Heart right ventricle (tissue), 16 donors: ENCODE data around the gene CATSPER3. TPM values are rescaled to one million over a fixed set of nuclear protein-coding genes. Genes with fewer than 3 reads are reported as not detected.

Experiments used
- ATAC-seq, 8 donors: fragments of 200-7000 bp; cut with Tn5 transposase; one replicate each; pipeline ENCODE4 v1.9.1; 2020; ENCODE audit warnings: mild to moderate bottlenecking in 8 of 8, moderate library complexity in 8 of 8, moderate number of reproducible peaks in 1 of 8
- DNase-seq, 2 donors: peaks; one replicate each; pipeline ENCODE4 v3.0.0-alpha.2; 2020
- H3K27ac ChIP-seq, 10 donors: fragments of 200-600 bp; sonication (generic) in 2 of 10; one replicate each; pipeline versions ENCODE4 v1.5.0 to v1.8.0; 2020 to 2022; ENCODE audit warnings: mild to moderate bottlenecking in 3 of 10
- H3K27me3 ChIP-seq, 7 donors: fragments of 200-600 bp; one replicate each; pipeline ENCODE4 v1.8.0; 2021 to 2022; ENCODE audit warnings: mild to moderate bottlenecking in 2 of 7
- H3K36me3 ChIP-seq, 9 donors: fragments of 200-600 bp; sonication (generic) in 1 of 9; one replicate each; pipeline versions ENCODE4 v1.5.0 to v1.8.0; 2020 to 2022; ENCODE audit warnings: mild to moderate bottlenecking in 2 of 9
- H3K4me1 ChIP-seq, 9 donors: fragments of 200-600 bp; sonication (generic) in 1 of 9; one replicate each; pipeline versions ENCODE4 v1.5.0 to v1.8.0; 2020 to 2022; ENCODE audit warnings: mild to moderate bottlenecking in 4 of 9
- H3K4me3 ChIP-seq, 10 donors: fragments of 200-600 bp; sonication (generic) in 2 of 10; one replicate each; pipeline versions ENCODE4 v1.5.0 to v1.8.0; 2020 to 2022; ENCODE audit warnings: mild to moderate bottlenecking in 7 of 10, moderate library complexity in 2 of 10
- H3K9me3 ChIP-seq, 11 donors: fragments of 200-600 bp in 10 of 11; sonication (generic) in 2 of 11; one replicate each; pipeline versions ENCODE4 v1.5.0 to v1.8.0; 2013 to 2022; ENCODE audit warnings: mild to moderate bottlenecking in 2 of 11, control low read depth in 1 of 11, moderate library complexity in 1 of 11
- WGBS, 2 donors: extraction: QIAGEN DNeasy Blood & Tissue Kit; methylation state at CpG; one replicate each; pipeline ENCODE4 v1.1.7; 2013; ENCODE audit warnings: inconsistent platforms in 1 of 2; 5-methylcytosine and 5-hydroxymethylcytosine counted together
- intact Hi-C, 10 donors: fragments of 100-400 bp; cut with DNase I; formaldehyde crosslinking; loops; one replicate each; pipeline versions ENCODE4 v1.11.1 to v1.14.2; 2022
- polyA plus RNA-seq, 2 donors: library from polyadenylated mRNA; stranded (reverse); fragments of 200-250 nt; gene quantifications; one replicate each; pipeline ENCODE4 v1.2.3, GENCODE V29; 2013
- total RNA-seq, 10 donors: library from RNA; stranded (reverse); fragmentation: NEBNext Ultra II Directional in 3 of 10; extraction: Animal tissue kit (Norgen Biotek cat#: 25700) in 3 of 10; gene quantifications; one replicate each; pipeline versions ENCODE4 v1.2.1 to v1.2.4, GENCODE V29; 2021 to 2023
- TF ChIP-seq, protein P1 (sequence below), 9 donors: fragments of 200-600 bp; sonication (generic) in 2 of 9; IDR thresholded peaks; one replicate each; pipeline versions ENCODE4 v1.5.0 to v1.8.0; 2021 to 2022; ENCODE audit warnings: antibody characterized with exemption in 9 of 9, mild to moderate bottlenecking in 5 of 9, moderate library complexity in 1 of 9
- donor health status: Arrhythmogenic right ventricular cardiomyopathy.
- donor health status: ischemic (EF 13 %, LVEDD 7.1; RV severe dilation, severe dysfunction).
- donor health status: healthy with polysubstance abuse.
- donor health status: DM: no; HTN: yes; CAD: no.
- donor health status: DM: no; HTN: no; CAD: no.
- donor health status: ischemic (EF 25% LVEDD 6.9; RV normal size, moderate dysfunction).
- donor health status: ischemic (EF 25% LVEDD 5.7; RV mildly dilated, moderate dysfunction).
- donor health status: healthy.
- donor health status: DM: yes; HTN: yes; CAD: no.
- donor health status: Ischemic cardiomyopathy.
- donor health status: ischemic (EF 35%, LVEDD 5.7; RV mildly dilated, moderate dysfunction).
- donor health status: nonischemic (EF 11% LVEDD 7.7; RV severe dilation, severe dysfunction).
- donor health status: DM: yes; HTN: yes; CAD: no.
- donor health status: PGD.
- donor health status: ischemic (EF 29% LVEDD 5.4; RV normal size, mild dysfunction).
- donor health status: nonischemic (EF 23%, LVEDD 6.1; RV moderate dilation, normal function).

The CATSPER3 gene
- total and polyA plus RNA-seq, 12 donors = 0.37 to 1.1 (median 0.72) TPM

DNA sequence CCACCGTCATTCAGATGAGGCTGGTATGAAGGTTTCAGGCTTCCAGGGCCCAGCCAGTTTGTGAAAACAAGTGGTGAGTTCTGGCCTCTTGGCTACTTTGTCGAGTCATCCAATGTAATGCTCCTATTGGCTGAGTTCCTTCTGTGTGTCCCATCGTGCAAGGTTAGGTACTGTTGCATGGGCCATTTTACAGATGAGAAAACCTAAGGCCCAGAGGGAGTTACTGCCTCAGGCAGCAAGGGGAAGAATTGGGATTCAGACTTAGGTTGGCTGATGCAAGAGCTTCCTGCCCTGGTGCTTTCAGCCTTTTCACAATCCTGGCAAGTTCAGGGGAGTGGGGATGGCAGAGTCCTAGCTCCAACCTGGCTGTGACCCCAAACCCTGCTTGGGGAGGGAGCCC lies 83.7 kb downstream of the CATSPER3 start:
- 54 to 61% methylated on average over 3 of the region's 3 CpGs for WGBS, 2 donors
- intact Hi-C loops = loop anchor here in 2 of 10 donors (10.0 kb wide), 2 partner anchors 133 to 143 kb away; no protein-coding TSS in a partner anchor
- Histone ChIP-seq H3K27ac (no peak overlapping the region), H3K9me3 (no peaks in the 10 kb centered on the region), H3K4me3 (no peak overlapping the region), H3K27me3 (peaks cover 6 to 81% (median 74%) of the 10 kb centered on the region in 7 donors), H3K36me3 (no peaks in the 10 kb centered on the region), H3K4me1 (peaks cover 0 to 13% (median 0%) of the 10 kb centered on the region in 9 donors)
- DNase-seq (no peak), ATAC-seq (no peak)
- TF ChIP-seq, protein P1, sequence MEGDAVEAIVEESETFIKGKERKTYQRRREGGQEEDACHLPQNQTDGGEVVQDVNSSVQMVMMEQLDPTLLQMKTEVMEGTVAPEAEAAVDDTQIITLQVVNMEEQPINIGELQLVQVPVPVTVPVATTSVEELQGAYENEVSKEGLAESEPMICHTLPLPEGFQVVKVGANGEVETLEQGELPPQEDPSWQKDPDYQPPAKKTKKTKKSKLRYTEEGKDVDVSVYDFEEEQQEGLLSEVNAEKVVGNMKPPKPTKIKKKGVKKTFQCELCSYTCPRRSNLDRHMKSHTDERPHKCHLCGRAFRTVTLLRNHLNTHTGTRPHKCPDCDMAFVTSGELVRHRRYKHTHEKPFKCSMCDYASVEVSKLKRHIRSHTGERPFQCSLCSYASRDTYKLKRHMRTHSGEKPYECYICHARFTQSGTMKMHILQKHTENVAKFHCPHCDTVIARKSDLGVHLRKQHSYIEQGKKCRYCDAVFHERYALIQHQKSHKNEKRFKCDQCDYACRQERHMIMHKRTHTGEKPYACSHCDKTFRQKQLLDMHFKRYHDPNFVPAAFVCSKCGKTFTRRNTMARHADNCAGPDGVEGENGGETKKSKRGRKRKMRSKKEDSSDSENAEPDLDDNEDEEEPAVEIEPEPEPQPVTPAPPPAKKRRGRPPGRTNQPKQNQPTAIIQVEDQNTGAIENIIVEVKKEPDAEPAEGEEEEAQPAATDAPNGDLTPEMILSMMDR (IDR thresholded peaks at IDR 0.05) = no peak

DNA sequence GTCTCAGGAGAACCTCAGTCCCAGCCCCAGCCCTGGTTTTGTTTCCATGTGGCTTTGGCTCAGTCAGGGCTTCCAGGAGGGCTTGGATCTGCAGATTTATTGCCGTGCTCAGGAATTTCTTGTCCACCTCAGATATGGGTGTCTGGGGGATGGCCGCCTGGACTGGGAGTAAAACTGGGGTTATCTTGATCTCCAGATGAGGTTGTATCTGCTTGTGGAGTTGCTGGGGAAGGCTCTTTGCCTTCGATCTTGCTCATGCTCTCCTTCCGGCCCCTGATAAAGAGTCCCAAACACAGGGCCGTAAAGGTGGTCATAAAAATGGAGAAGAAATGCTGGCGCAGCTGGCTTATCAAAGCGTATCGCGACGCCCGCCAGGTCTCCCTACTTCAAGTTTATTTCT lies 84.2 kb downstream of the CATSPER3 start:
- Histone ChIP-seq H3K27me3 (peaks cover 6 to 76% (median 69%) of the 10 kb centered on the region in 7 donors), H3K27ac (no peak overlapping the region), H3K36me3 (no peaks in the 10 kb centered on the region), H3K4me3 (no peak overlapping the region), H3K9me3 (no peaks in the 10 kb centered on the region), H3K4me1 (peaks cover 0 to 13% (median 0%) of the 10 kb centered on the region in 9 donors)
- ATAC-seq (no peak), DNase-seq (no peak)
- WGBS, 2 donors = 67 to 78% methylated on average over 11 of the region's 11 CpGs
- TF ChIP-seq, protein P1 (IDR thresholded peaks at IDR 0.05) = no peak
- intact Hi-C loops = loop anchor here in 2 of 10 donors (10.0 kb wide), 2 partner anchors 133 to 143 kb away; no protein-coding TSS in a partner anchor

DNA sequence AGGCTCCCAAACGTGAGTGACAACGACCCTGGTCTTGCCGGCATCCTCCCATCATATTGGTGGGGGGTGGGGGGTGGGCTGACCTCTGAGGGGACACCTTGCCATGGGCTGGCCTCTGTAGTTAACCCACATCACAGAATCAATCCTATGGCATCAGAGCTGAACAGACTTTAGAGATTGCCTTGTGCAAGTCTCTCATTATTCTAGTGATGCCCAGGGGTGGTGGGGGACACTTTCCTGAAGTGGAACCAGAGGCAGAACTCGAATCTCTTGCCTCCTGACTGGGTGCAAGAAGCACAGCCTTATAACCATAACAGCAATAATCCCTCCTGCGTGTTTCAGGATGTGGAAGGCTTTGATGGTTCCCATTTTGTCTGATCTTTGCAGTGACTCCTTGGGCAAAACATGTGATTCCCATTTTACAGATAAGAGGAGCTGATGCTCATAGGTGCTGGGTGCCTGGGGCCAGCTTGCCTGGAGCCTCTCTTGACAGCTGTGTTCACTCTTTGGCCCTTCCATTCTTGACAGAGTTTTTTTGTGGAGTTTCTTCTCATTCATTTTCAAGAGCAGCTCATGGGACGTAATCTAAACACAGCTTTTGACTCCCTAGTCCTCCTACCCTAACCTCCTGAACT lies 84.9 kb downstream of the CATSPER3 start:
- WGBS, 2 donors = 38 to 47% methylated on average over 6 of the region's 6 CpGs
- H3K27ac ChIP-seq = no peak overlapping the region
- H3K4me1 ChIP-seq = peaks cover 0 to 13% (median 0%) of the 10 kb centered on the region in 9 donors
- H3K9me3 ChIP-seq = no peaks in the 10 kb centered on the region
- TF ChIP-seq, protein P1 (IDR thresholded peaks at IDR 0.05) = no peak
- H3K4me3 ChIP-seq = no peak overlapping the region
- DNase-seq (no peak), ATAC-seq (no peak)
- H3K27me3 ChIP-seq = peaks cover 6 to 69% (median 61%) of the 10 kb centered on the region in 7 donors
- no peaks in the 10 kb centered on the region for H3K36me3 ChIP-seq
- intact Hi-C loops = loop anchor here in 2 of 10 donors (10.0 kb wide), 2 partner anchors 132 to 142 kb away; no protein-coding TSS in a partner anchor

DNA sequence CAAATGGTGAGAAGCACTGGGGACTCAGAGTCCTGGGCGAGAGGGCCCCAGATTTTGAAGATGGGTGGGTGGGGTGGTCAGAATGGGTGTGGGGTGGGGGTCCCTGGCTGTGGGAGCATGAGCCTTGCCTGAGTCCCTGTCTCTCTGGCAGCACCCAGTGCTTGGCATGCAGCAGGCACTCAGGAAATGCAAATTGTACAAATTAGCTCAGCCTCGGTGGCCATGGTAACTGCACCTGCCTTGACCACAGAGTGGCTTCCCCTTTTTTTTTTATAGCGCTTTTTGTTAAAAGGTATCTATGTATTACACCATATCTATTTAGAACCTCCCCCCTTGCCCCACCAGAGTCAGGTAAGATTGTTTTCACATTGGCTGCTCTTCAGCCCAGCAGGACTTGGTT lies 85.6 kb downstream of the CATSPER3 start:
- TF ChIP-seq, protein P1 (IDR thresholded peaks at IDR 0.05) = no peak
- no peak overlapping the region for H3K4me3 ChIP-seq
- H3K27me3 ChIP-seq = peaks cover 6 to 62% (median 55%) of the 10 kb centered on the region in 7 donors
- no peak overlapping the region for H3K27ac ChIP-seq
- no peak for ATAC-seq
- H3K9me3 ChIP-seq = no peaks in the 10 kb centered on the region
- H3K4me1 ChIP-seq = peaks cover 0 to 13% (median 0%) of the 10 kb centered on the region in 9 donors
- no peak for DNase-seq
- H3K36me3 ChIP-seq = no peaks in the 10 kb centered on the region
- intact Hi-C loops = loop anchor here in 2 of 10 donors (10.0 kb wide), 2 partner anchors 132 to 142 kb away; no protein-coding TSS in a partner anchor
- 73% methylated on average over 3 of the region's 3 CpGs for WGBS, 2 donors
